ENCODE data around the gene GPI.

The GPI gene

DNA sequence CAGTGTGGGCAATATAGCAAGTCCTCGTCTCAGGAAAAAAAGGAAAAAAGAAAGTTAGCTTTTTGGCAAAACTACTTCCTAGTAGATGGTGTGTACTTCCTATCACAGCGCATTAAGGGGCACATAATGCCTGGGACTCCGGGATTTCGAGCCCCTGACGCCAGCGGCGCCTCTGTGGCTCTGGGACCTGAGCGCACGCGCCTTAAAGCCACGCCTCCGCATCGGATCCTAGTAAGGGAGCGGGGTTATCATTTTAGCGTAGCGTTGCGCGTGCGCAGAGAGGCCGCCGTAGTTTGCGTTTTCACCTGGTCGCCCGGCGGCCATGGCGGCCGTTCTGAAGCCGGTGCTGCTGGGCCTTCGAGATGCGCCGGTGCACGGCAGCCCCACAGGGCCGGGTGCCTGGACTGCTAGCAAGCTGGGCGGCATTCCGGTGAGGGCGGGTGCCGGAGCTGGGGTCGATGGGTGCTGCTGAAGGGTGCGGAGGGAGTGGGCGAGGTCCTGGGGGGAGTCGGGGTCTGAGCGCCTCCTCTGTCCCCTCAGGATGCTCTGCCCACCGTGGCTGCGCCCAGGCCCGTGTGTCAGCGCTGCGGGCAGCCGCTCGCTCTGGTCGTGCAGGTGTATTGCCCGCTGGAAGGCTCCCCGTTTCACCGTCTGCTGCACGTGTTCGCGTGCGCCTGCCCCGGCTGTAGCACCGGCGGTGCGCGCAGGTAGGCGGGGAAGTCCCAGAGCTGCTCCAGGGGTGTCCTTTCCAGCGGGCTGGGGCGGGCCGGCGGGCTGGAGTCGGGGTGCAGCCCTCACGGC is 39.3 kb downstream of the GPI start, which contains the start of gene PDCD2L:
Gene PDCD2L (plus strand): TSS at position 291 of the 801 bp plus-strand sequence. CDS start 32 bp downstream, at position 323.
- DNase-seq (ENCODE audit: low spot score) = peak; percentile 96

GRCh38 chr19:34405892-34406660 is 41.1 kb downstream of the GPI start:
- no peak for DNase-seq (ENCODE audit: low spot score)

DNA sequence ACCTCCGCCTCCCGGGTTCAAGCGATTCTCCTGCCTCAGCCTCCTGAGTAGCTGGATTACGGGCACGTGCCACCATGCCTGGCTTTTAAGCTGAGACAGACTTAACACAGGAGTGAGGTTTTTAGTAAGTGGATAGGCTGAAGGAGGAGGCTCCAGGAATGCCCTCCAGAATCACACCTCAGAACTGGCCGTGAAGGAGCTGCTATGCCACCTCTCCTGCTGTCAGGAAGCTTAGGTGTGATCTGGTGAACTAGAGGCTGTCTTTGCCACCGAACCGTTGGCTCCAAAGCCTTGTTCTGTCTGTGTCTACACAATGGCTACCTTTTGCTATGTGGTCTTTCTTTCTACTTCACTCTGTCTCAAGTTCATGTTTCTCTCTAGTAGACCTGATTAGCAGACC is 43.4 kb downstream of the GPI start:
- DNase-seq (ENCODE audit: low spot score) = no peak

- no peak for DNase-seq (ENCODE audit: low spot score)
These were observed 44.5 kb downstream of the GPI start for GRCh38 chr19:34409189-34410164.

DNA sequence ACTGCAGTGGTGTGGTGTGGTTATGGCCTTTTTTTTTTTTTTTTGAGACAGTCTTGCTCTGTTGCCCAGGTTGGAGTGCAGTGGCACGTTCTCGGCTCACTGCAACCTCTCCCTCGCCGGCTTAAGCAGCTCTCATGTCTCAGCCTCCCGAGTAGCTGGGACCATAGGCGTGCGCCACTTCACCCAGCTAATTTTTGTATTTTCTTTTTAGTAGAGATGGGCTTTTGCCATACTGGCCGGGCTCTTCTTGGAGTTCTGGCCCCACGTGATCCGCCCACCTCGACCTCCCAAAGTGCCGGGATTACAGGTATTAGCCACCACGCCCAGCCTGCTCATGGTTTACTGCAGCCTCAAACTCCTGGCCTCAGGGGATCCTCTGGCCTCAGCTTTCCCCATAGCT is 46.2 kb downstream of the GPI start:
- DNase-seq (ENCODE audit: low spot score) = no peak

DNA sequence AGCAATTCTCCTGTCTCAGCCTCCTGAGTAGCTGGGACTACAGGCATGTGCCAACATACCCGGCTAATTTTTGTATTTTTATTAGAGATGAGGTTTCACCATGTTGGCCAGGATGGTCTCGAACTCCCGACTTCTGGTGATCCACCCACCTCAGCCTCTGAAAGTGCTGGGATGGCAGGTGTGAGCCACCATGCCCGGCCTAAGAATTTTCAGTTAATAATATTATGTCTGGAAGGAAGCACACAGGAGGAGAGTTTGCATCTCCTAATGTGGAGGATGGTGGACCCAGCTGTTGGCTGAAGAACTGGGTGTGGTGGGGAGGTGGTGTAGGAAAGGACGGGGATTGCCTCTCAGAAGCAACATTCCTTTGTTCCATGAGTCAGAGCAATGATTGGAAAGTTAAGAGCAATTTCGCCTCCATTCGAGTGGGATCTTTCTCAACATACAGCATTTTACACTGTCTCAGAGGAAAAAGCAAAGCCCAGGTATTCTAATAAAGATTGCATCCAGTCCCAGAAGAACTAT is 51.1 kb downstream of the GPI start:
- no peak for DNase-seq (ENCODE audit: low spot score)

DNA sequence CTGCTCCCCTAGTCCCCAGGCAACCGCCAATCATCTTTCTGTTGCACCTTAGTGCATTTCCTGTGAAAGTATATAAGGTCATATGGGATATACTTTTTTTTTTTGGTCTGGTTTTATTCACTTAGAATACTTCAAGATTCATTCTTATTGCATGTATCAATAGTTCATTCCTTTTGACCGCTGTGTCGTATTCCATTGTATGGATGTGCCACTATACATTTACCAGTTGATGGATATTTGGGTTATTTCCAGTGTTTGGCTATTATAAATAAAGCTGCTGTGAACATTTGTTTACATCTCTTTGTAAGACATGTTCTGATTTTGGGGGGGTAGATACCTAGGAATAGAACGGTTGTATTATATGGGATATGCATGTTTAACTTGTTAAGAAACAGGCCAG is 53.3 kb downstream of the GPI start:
- no peak for DNase-seq (ENCODE audit: low spot score)

- DNase-seq (ENCODE audit: low spot score) = no peak
These were observed 61.2 kb downstream of the GPI start for GRCh38 chr19:34426096-34426661.

DNA sequence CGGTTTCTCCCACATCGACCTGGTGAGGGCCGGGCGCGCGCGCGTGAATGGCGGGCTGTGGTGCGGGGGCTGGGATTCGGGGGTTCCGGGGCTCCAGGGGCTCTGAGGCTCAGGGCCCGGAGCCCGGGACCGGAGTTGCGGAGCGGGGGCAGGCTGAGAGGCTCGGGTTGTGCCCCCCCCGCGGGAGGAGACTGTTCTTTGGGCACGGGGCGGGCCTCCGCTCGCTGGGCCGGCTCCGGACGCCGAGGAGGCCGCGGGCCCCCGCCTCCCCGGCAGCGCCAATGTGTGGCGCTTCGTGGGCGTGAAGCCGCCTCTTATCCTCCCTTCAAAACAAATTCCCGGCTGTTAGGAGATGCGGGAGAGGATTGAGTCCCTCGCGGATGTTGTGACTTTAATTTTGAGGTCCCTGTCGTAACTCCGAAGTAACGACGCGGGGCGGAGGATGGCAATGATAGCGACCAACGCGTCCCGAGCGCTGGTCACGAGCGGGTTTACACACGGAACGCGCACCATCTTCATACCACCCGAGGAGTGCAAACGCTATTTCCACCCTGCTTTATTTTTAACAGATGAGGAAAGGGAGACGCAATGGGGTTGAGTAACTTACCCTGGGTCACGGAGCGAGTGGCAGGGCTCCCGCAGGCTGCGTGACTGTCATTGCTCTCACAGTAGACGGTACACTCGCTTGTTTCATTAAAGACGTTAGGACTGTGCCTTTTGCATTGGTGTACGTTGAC is 63.7 kb downstream of the GPI start:
- DNase-seq (ENCODE audit: low spot score) = peak; percentile 78

DNA sequence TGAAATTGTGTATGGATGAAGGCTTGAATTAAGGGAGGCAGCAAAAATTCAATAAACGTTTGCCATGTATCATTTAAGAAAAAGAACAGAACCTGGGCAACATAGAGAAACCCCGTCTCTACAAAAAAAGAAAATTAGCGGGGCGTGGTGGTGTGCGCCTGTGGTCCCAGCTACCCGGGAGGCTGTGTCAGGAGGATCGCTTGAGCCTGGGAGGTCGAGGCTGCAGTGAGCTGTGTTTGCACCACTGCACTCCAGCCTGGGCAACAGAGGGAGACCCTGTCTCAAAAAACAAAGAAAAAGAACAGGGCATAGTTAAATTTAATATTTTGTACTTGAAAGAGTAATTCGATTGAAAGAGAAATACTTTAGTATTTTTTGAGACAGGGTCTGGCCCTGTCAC is 64.6 kb downstream of the GPI start:
- DNase-seq (ENCODE audit: low spot score) = no peak

DNA sequence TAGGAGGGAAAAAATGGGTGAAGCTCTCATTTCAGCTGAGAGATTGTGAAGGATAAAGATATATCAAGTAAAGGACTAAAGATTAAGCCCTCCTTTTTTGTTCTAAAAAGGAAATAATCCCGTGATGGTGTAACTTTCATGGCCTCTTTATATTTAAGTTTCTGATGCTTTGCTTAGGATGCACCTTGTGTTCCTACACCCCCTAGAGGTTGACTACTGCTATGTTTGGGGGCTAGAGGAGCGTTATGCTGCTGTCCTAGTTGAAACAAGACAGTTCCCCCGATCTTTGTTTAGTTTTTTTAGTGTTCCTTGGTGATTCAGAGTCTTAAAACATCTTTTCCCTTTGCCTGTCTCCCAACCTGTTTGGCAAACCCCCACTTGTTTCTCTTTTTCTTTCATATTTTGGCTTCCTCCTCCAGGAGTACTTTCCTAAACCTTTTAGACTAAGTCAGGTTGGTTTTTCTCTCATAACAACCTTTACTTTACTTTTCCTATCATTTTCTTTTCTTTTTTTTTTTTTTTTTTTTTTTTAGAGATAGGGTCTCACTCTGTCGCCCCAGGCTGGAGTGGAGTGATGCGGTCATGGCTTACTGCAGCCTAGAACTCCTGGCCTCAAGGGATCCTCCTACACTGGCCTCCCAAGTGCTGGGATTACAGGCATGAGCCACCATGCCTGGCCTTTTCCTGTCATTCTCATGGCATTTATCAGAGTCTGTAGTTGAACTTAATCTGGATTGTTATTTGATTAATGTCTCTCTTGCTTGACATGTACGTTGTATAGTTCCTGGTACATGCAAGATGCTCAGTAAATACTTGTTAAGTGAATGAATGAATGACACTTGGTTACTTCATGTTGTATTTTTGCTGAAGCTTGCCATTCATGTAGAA is 66.0 kb downstream of the GPI start:
- peak; percentile 65 for DNase-seq (ENCODE audit: low spot score)

- no peak for DNase-seq (ENCODE audit: low spot score)
These were observed 66.8 kb downstream of the GPI start for GRCh38 chr19:34431681-34432402.

GRCh38 chr19:34432797-34433196 is 67.8 kb downstream of the GPI start:
- no peak for DNase-seq (ENCODE audit: low spot score)

- no peak for DNase-seq (ENCODE audit: low spot score)
These were observed 71.7 kb downstream of the GPI start for GRCh38 chr19:34436716-34437115.

GRCh38 chr19:34448191-34448590 is 83.2 kb downstream of the GPI start:
- DNase-seq (ENCODE audit: low spot score) = no peak

Measured in D341Med (cell line).